ENCODE measurements around the gene PCDH15. TPM values are rescaled to one million over a fixed set of nuclear protein-coding genes. Genes with fewer than 3 reads are reported as not detected.

Gene PCDH15
- total and polyA plus RNA-seq, 2 of the 13 experiments (the other 11 are each of a cell fraction or from before 2014, with no cell fraction given), result not detected

DNA sequence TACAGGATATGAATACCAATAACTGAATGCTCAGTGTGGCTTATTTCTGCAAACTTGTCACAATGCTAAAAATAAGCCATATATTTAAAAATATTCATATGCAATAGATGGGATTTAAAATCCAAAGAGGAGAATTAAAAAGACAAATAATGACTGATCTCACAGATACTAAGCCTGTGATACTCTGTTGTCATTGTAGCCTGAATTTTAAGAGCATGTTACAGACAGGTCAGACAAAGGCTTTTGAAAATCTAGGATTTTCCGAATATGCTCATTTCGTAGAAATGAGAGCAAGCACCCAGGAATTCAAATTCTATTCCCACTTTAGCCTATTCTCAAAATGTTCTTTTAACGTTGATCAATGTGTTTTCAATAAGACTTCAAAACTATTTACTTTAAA lies 269.7 kb downstream of the PCDH15 start:
- Histone ChIP-seq H3K79me2 (ENCODE audit: insufficient read depth, low read length) (no peaks in the 10 kb centered on the region), H3K27me3 (ENCODE audit: control insufficient read depth in 1 of 2, insufficient read depth in 2 of 2, low read length in 2 of 2) (no peaks in the 10 kb centered on the region; a peak in 1 of 5 replicates), H3K9ac (ENCODE audit: insufficient read depth, low read depth, low read length) (no peak overlapping the region), H3K27ac (ENCODE audit: extremely low read length, insufficient read depth, low read length) (no peak overlapping the region), H3K4me1 (ENCODE audit: insufficient read depth, low read length) (no peaks in the 10 kb centered on the region), H3K4me2 (ENCODE audit: low read depth, low read length) (no peak overlapping the region), H3K36me3 (replicated peaks in 1 of 2; ENCODE audit: control insufficient read depth in 1 of 2, insufficient read depth in 2 of 2, low read length in 2 of 2) (no peaks in the 10 kb centered on the region), H4K20me1 (ENCODE audit: insufficient read depth, low read length) (no peaks in the 10 kb centered on the region), H2AFZ (ENCODE audit: low read length) (no peak overlapping the region), H3K9me3 (ENCODE audit: low read length) (no peaks in the 10 kb centered on the region), H3K4me3 (replicated peaks in 1 of 3; ENCODE audit: insufficient read depth in 1 of 3, low read depth in 2 of 3, low read length in 3 of 3) (no peak overlapping the region)
- POLR2A ChIA-PET, result no interaction called here
- no peak for DNase-seq (ENCODE audit: low spot score)
- no peak for ATAC-seq
- BruUV-seq (replicated peaks), result no TSS peak
- WGBS (ENCODE audit: low lambda C conversion rate), result 3% methylated on average over 3 of the region's 3 CpGs
- in situ Hi-C loops (cut with HindIII; ENCODE audit: extremely low pct_ligation_motif_present, low pct_unique_long_range_greater_than_20kb) (no loop called here), intact Hi-C loops (cut with micrococcal nuclease; ENCODE audit: unreplicated experiment) (no loop called here)
- TF ChIP-seq HHEX (CRISPR knock-in tag; IDR thresholded peaks at IDR 0.05) (no peak), RFXANK (CRISPR knock-in tag; IDR thresholded peaks at IDR 0.05) (no peak), RFX5 (IDR thresholded peaks at IDR 0.05; ENCODE audit: low read depth, low read length) (no peak), TOE1 (CRISPR knock-in tag; IDR thresholded peaks at IDR 0.05) (no peak), ZBTB38 (CRISPR knock-in tag; IDR thresholded peaks at IDR 0.05) (no peak), ZNF460 (CRISPR knock-in tag; IDR thresholded peaks at IDR 0.05; ENCODE audit: borderline replicate concordance) (no peak), NAIF1 (CRISPR knock-in tag; IDR thresholded peaks at IDR 0.05; ENCODE audit: borderline replicate concordance) (no peak), SMARCC2 (IDR thresholded peaks at IDR 0.05) (no peak), YEATS4 (CRISPR knock-in tag; IDR thresholded peaks at IDR 0.05; ENCODE audit: borderline replicate concordance) (no peak), CEBPB (IDR thresholded peaks at IDR 0.05; ENCODE audit: borderline replicate concordance, low read depth, low read length) (no peak), MTA3 (CRISPR knock-in tag; IDR thresholded peaks at IDR 0.05) (no peak), ZMAT5 (CRISPR knock-in tag; IDR thresholded peaks at IDR 0.05; ENCODE audit: borderline replicate concordance, low read depth) (no peak), NFE2 (CRISPR knock-in tag; IDR thresholded peaks at IDR 0.05) (no peak), ZNF3 (CRISPR knock-in tag; IDR thresholded peaks at IDR 0.05) (no peak), NR2F6 (IDR thresholded peaks at IDR 0.05) (no peak), NR2F6 (CRISPR knock-in tag; IDR thresholded peaks at IDR 0.05) (no peak), ZNF724P (CRISPR knock-in tag; IDR thresholded peaks at IDR 0.05; ENCODE audit: borderline replicate concordance) (no peak)
- no peak for FAIRE-seq
- CTCF ChIA-PET (ENCODE audit: low intra/inter-chr PET ratio, low total read pairs), result no interaction called here

Data from HepG2 (cell line).